Stomach (tissue), 9 donors: Measurements from ENCODE around the gene IER5. TPM values are rescaled to one million over a fixed set of nuclear protein-coding genes. Genes with fewer than 3 reads are reported as not detected.
"Not testable (repeated sequence)": the region's sequence is repeated elsewhere in the genome, so short reads cannot be mapped to it uniquely, and the experiment has no call there.

Source experiments
- DNase-seq, 2 donors: peaks; one replicate each; pipeline versions ENCODE4 v3.0.0 to v3.0.0-alpha.2; 2013 to 2019
- H3K27ac ChIP-seq, 5 donors: fragments of 200-600 bp in 4 of 5; sonication (generic) in 4 of 5; one replicate each; pipeline ENCODE4 v1.5.1; 2013 to 2019; ENCODE audit warnings: mild to moderate bottlenecking in 1 of 5, moderate library complexity in 1 of 5
- H3K27me3 ChIP-seq, 3 donors: fragments of 200-600 bp; sonication (generic); one replicate each; pipeline ENCODE4 v1.5.1; 2017 to 2019; ENCODE audit warnings: mixed run types in 1 of 3
- H3K36me3 ChIP-seq, 4 donors: fragments of 200-600 bp; sonication (generic); 1 replicate in 3 of 4; 2 replicates in 1 of 4; pipeline ENCODE4 v1.5.1; 2016 to 2019
- H3K4me1 ChIP-seq, 4 donors: fragments of 200-600 bp; sonication (generic); one replicate each; pipeline ENCODE4 v1.5.1; 2016 to 2019
- H3K4me3 ChIP-seq, 4 donors: fragments of 200-600 bp; sonication (generic) in 3 of 4; one replicate each; pipeline ENCODE4 v1.5.1; 2016 to 2019; ENCODE audit warnings: mild to moderate bottlenecking in 1 of 4
- H3K9me3 ChIP-seq, 4 donors: fragments of 200-600 bp; sonication (generic); one replicate each; pipeline ENCODE4 v1.5.1; 2016 to 2019
- EP300 ChIP-seq: sonication (generic); formaldehyde crosslinking; IDR thresholded peaks from one replicate; pipeline ENCODE4 v1.6.1; 2017; ENCODE audit warnings: antibody characterized with exemption
- POLR2A ChIP-seq, 4 donors: fragments of 450-650 bp; IDR thresholded peaks; one replicate each; pipeline ENCODE4 v1.6.1; 2016; ENCODE audit warnings: antibody characterized with exemption in 4 of 4, control low read depth in 2 of 4, mild to moderate bottlenecking in 1 of 4, moderate library complexity in 1 of 4
- POLR2AphosphoS5 ChIP-seq, 3 donors: sonication (generic); formaldehyde crosslinking; IDR thresholded peaks; one replicate each; pipeline ENCODE4 v1.6.1; 2016; ENCODE audit warnings: antibody characterized with exemption in 3 of 3
- WGBS, 5 donors: extraction: QIAGEN DNeasy Blood & Tissue Kit in 3 of 5; methylation state at CpG; one replicate each; pipeline versions ENCODE4 v1.1.5 to v1.1.7; 2013 to 2018; 5-methylcytosine and 5-hydroxymethylcytosine counted together
- intact Hi-C: fragments of 100-400 bp; cut with DNase I; formaldehyde crosslinking; loops from one replicate; pipeline ENCODE4 v1.15.1; 2023; ENCODE audit warnings: low total_unique reads
- polyA plus RNA-seq, 3 donors: library from polyadenylated mRNA; stranded (reverse); fragments of 200-250 nt; gene quantifications; one replicate each; pipeline ENCODE4 v1.2.3, GENCODE V29; 2013
- total RNA-seq, 5 donors: library from RNA; depleted of rRNA; stranded (reverse); fragments of >200 nt; gene quantifications; one replicate each; pipeline versions ENCODE4 v1.1.0 to v1.2.3, GENCODE V29; 2014 to 2016
- TF ChIP-seq, protein P1 (sequence below), 7 experiments: fragments of 450-650 bp in 4 of 7; fragments of 200-600 bp in 3 of 7; sonication (generic) in 3 of 7; IDR thresholded peaks; one replicate each; pipeline ENCODE4 v1.5.1; 2016 to 2019; ENCODE audit warnings: antibody characterized with exemption in 7 of 7, control low read depth in 2 of 7, mild to moderate bottlenecking in 1 of 7
- donor health status: healthy with polysubstance abuse.
- donor health status: Bipolar disorder and iron deficiency.
- donor health status: healthy.

The IER5 gene
- total and polyA plus RNA-seq, 8 donors: 1.2 to 33.3 (median 10.2) TPM

DNA sequence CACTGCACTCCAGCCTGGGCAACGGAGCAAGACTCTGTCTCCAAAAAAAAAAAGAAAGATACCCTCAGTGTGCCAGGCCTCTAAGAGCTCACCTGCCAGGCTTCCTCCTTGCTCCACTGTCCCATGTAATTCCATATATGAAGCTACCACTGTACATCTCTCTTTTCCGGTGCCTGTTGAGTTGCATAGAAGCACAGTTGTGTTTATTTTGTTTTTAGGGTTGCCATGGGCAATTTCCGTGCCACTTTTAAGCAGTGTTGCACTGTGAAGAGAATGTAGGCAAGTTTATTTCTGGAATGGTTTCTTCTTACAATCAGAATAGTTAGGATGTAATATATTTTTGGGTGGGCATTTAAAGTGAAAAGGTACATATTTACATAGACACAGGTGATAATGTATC is 31.4 kb upstream of the IER5 start:
- intact Hi-C loops: no loop called here
- TF ChIP-seq POLR2A (IDR thresholded peaks at IDR 0.05) (no peak), POLR2AphosphoS5 (IDR thresholded peaks at IDR 0.05) (no peak), EP300 (no peak)
- TF ChIP-seq, protein P1, sequence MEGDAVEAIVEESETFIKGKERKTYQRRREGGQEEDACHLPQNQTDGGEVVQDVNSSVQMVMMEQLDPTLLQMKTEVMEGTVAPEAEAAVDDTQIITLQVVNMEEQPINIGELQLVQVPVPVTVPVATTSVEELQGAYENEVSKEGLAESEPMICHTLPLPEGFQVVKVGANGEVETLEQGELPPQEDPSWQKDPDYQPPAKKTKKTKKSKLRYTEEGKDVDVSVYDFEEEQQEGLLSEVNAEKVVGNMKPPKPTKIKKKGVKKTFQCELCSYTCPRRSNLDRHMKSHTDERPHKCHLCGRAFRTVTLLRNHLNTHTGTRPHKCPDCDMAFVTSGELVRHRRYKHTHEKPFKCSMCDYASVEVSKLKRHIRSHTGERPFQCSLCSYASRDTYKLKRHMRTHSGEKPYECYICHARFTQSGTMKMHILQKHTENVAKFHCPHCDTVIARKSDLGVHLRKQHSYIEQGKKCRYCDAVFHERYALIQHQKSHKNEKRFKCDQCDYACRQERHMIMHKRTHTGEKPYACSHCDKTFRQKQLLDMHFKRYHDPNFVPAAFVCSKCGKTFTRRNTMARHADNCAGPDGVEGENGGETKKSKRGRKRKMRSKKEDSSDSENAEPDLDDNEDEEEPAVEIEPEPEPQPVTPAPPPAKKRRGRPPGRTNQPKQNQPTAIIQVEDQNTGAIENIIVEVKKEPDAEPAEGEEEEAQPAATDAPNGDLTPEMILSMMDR (IDR thresholded peaks at IDR 0.05): no peak
- H3K27me3 ChIP-seq: no peaks in the 10 kb centered on the region
- peak in 1 of 2 donors; percentile 35 for DNase-seq
- no peak overlapping the region for H3K4me3 ChIP-seq
- peaks cover 0 to 8% (median 6%) of the 10 kb centered on the region in 4 donors for H3K9me3 ChIP-seq
- H3K27ac ChIP-seq: no peak overlapping the region
- H3K4me1 ChIP-seq: peaks cover 0 to 3% (median 0%) of the 10 kb centered on the region in 4 donors
- 47 to 72% (median 55%) methylated on average over 3 of the region's 3 CpGs for WGBS, 5 donors
- peaks cover 0 to 42% (median 25%) of the 10 kb centered on the region in 4 donors for H3K36me3 ChIP-seq

DNA sequence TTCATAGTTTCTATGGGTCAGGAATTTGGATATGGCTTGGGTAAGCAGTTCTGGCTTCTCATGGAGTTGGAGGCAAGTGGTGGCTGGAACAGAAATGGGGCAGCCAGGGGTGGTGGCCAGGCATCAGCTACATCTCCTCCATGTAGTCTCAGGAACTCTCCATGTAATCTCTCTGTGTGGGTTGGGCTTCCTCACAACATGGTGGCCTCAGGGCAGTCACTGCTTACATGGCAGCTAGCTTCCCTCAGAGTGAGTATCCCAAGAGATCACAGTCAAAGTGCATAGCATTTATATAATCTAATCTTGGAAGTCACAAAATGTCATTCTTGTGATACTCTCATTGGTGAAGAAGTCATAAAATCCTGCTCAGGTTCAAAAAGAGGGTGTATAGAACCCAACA is 29.1 kb upstream of the IER5 start:
- H3K4me3 ChIP-seq: no peak overlapping the region
- intact Hi-C loops: no loop called here
- H3K9me3 ChIP-seq: peaks cover 0 to 8% (median 6%) of the 10 kb centered on the region in 4 donors
- peaks cover 0 to 15% (median 0%) of the 10 kb centered on the region in 4 donors for H3K4me1 ChIP-seq
- TF ChIP-seq, protein P1 (IDR thresholded peaks at IDR 0.05): no peak
- no peak for TF ChIP-seq EP300
- TF ChIP-seq POLR2AphosphoS5 (IDR thresholded peaks at IDR 0.05): no peak
- no peak for TF ChIP-seq POLR2A (IDR thresholded peaks at IDR 0.05)
- H3K27me3 ChIP-seq: no peaks in the 10 kb centered on the region
- H3K27ac ChIP-seq: no peak overlapping the region
- no peak for DNase-seq
- peaks cover 0 to 30% (median 12%) of the 10 kb centered on the region in 4 donors for H3K36me3 ChIP-seq

DNA sequence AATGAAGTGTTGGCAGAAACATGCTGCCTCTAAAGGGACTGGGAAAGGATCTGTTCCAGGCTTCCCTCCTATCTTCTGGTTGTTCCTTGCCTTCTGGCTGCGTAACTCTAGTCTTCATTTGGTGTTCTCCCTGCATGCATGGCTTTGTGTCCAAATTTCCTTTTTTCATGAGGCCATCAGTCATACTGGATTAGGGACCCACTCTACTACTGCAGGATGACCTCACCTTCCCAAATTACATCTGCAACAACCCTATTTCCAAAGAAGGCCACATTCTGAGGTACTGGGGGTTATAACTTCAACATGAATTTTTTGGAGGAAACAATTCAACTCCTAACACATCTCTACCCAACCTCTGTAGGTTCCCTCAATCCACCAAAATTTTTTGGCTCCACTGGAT is 28.4 kb upstream of the IER5 start:
- Histone ChIP-seq H3K27ac (no peak overlapping the region), H3K9me3 (peaks cover 0 to 8% (median 6%) of the 10 kb centered on the region in 4 donors), H3K36me3 (peaks cover 0 to 28% (median 11%) of the 10 kb centered on the region in 4 donors), H3K27me3 (no peaks in the 10 kb centered on the region), H3K4me3 (no peak overlapping the region), H3K4me1 (peaks cover 0 to 15% (median 0%) of the 10 kb centered on the region in 4 donors)
- TF ChIP-seq EP300: no peak
- no peak for TF ChIP-seq POLR2AphosphoS5 (IDR thresholded peaks at IDR 0.05)
- TF ChIP-seq, protein P1 (IDR thresholded peaks at IDR 0.05): no peak
- no peak for TF ChIP-seq POLR2A (IDR thresholded peaks at IDR 0.05)
- 95 to 100% (median 97%) methylated on average over 1 of the region's 1 CpG for WGBS, 5 donors
- intact Hi-C loops: no loop called here
- no peak for DNase-seq

DNA sequence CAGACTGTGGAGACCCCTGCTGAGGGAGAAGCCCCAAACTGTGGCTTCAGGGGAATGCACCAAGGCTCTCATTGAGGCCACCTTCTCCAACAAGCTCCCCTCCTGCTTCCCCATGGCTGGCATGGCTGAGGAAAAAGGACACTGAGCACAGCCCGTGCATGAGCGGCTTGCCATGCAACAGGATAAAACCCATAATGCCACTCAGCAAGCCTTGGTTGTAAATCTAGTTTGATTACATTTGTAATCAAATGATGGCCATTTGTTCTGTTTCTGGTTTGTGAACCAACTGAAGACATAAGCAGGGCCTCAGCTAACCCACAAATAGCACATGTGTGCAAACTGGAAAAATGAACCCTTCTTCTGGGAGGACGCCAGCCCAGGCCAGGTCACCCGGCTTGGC is 27.6 kb upstream of the IER5 start:
- H3K4me1 ChIP-seq: peaks cover 0 to 15% (median 0%) of the 10 kb centered on the region in 4 donors
- H3K4me3 ChIP-seq, DNase-seq, intact Hi-C loops, H3K9me3 ChIP-seq, H3K27ac ChIP-seq, H3K27me3 ChIP-seq: not testable (repeated sequence)
- 90 to 97% (median 96%) methylated on average over 3 to 4 of the region's 4 CpGs for WGBS, 5 donors
- H3K36me3 ChIP-seq: peaks cover 0 to 19% (median 7%) of the 10 kb centered on the region in 4 donors

DNA sequence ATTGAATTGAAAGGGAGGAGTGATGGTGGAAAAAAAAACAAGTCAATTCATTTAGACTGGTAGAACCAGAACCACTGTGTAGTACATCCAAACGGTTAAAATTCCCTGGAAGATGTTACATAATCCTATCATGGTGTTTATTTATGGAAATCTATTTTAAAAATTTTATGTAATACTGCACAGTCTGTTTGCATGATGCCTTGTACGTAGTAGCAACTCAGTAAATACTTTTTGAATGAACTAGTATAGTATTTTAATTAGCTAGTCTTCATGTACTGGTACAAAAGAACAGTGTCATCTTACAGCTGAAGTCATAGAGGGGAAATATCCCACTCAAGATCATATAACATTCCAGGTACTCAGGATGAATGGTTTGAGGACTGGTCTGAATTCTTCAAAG is 27.0 kb upstream of the IER5 start:
- H3K9me3 ChIP-seq: peaks cover 0 to 8% (median 6%) of the 10 kb centered on the region in 4 donors
- intact Hi-C loops: no loop called here
- no peak for TF ChIP-seq POLR2AphosphoS5 (IDR thresholded peaks at IDR 0.05)
- TF ChIP-seq, protein P1 (IDR thresholded peaks at IDR 0.05): no peak
- peaks cover 0 to 15% (median 0%) of the 10 kb centered on the region in 4 donors for H3K4me1 ChIP-seq
- no peak overlapping the region for H3K27ac ChIP-seq
- 48 to 77% (median 64%) methylated on average over 2 of the region's 2 CpGs for WGBS, 5 donors
- H3K36me3 ChIP-seq: peaks cover 0 to 14% (median 5%) of the 10 kb centered on the region in 4 donors
- no peak overlapping the region for H3K4me3 ChIP-seq
- H3K27me3 ChIP-seq: no peaks in the 10 kb centered on the region
- DNase-seq: no peak
